Transverse colon (tissue), 4 donors: ENCODE measurements around the gene LCA5L. TPM values are rescaled to one million over a fixed set of nuclear protein-coding genes. Genes with fewer than 3 reads are reported as not detected.

ENCODE experiments used
- DNase-seq: peaks from one replicate; pipeline ENCODE4 v3.0.0-alpha.2; 2019
- H3K27ac ChIP-seq, 4 donors: fragments of 200-600 bp; sonication (generic); 2 replicates each; pipeline ENCODE4 v1.5.1; 2016 to 2018; ENCODE audit warnings: inconsistent platforms in 4 of 4
- H3K27me3 ChIP-seq: fragments of 200-600 bp; sonication (generic); 2 replicates; pipeline ENCODE4 v1.5.1; 2017; ENCODE audit warnings: inconsistent platforms
- H3K36me3 ChIP-seq, 4 donors: fragments of 200-600 bp; sonication (generic); 2 replicates each; pipeline ENCODE4 v1.5.1; 2017 to 2019; ENCODE audit warnings: inconsistent platforms in 4 of 4
- H3K4me1 ChIP-seq, 4 donors: fragments of 200-600 bp; sonication (generic); 2 replicates each; pipeline ENCODE4 v1.5.1; 2017 to 2020; ENCODE audit warnings: inconsistent platforms in 4 of 4
- H3K4me3 ChIP-seq, 4 donors: fragments of 200-600 bp; sonication (generic); 1 replicate in 1 of 4; 2 replicates in 3 of 4; pipeline versions ENCODE4 v1.5.1 to v1.6.1; 2017 to 2019; ENCODE audit warnings: inconsistent platforms in 4 of 4
- H3K9me3 ChIP-seq, 2 donors: fragments of 200-600 bp; sonication (generic); 2 replicates each; pipeline ENCODE4 v1.5.1; 2017 to 2019; ENCODE audit warnings: inconsistent platforms in 2 of 2
- EP300 ChIP-seq: sonication (generic); formaldehyde crosslinking; IDR thresholded peaks from one replicate; pipeline ENCODE4 v1.6.1; 2017; ENCODE audit warnings: antibody characterized with exemption, low read depth
- POLR2A ChIP-seq: fragments of 450-650 bp; IDR thresholded peaks from one replicate; pipeline ENCODE4 v1.6.1; 2016; ENCODE audit warnings: antibody characterized with exemption, mild to moderate bottlenecking, moderate library complexity
- POLR2AphosphoS5 ChIP-seq, 3 donors: sonication (generic); formaldehyde crosslinking; IDR thresholded peaks; one replicate each; pipeline ENCODE4 v1.6.1; 2016; ENCODE audit warnings: antibody characterized with exemption in 3 of 3
- WGBS, 2 donors: methylation state at CpG; one replicate each; pipeline ENCODE4 v1.1.5; 2018; ENCODE audit warnings: low coverage in 1 of 2; 5-methylcytosine and 5-hydroxymethylcytosine counted together
- in situ Hi-C, 4 donors: fragments of 200-750 bp; cut with MboI; loops; one replicate each; pipeline versions ENCODE4 v1.15.0 to v1.15.1; 2017; ENCODE audit warnings: low sequenced_read_pairs in 3 of 4, low pct_ligation_motif_present in 1 of 4, low pct_unique_long_range_greater_than_20kb in 1 of 4
- intact Hi-C: fragments of 100-400 bp; cut with DNase I; formaldehyde crosslinking; loops from one replicate; pipeline ENCODE4 v1.15.1; 2023; ENCODE audit warnings: low total_unique reads
- total RNA-seq, 4 donors: library from RNA; depleted of rRNA; stranded (reverse); fragments of >200 nt; gene quantifications; one replicate each; pipeline ENCODE4 v1.1.0, GENCODE V29; 2016
- TF ChIP-seq, protein P1 (sequence below), 5 experiments: fragments of 200-600 bp in 3 of 5; fragments of 450-650 bp in 2 of 5; sonication (generic) in 3 of 5; IDR thresholded peaks; 1 replicate in 2 of 5; 2 replicates in 3 of 5; pipeline ENCODE4 v1.5.1; 2016 to 2017; ENCODE audit warnings: antibody characterized with exemption in 5 of 5, inconsistent platforms in 3 of 5, mild to moderate bottlenecking in 2 of 5, moderate library complexity in 1 of 5

Gene LCA5L
- total RNA-seq, 4 donors from 2014 or later: 0.55 to 0.79 TPM; not detected in 2

DNA sequence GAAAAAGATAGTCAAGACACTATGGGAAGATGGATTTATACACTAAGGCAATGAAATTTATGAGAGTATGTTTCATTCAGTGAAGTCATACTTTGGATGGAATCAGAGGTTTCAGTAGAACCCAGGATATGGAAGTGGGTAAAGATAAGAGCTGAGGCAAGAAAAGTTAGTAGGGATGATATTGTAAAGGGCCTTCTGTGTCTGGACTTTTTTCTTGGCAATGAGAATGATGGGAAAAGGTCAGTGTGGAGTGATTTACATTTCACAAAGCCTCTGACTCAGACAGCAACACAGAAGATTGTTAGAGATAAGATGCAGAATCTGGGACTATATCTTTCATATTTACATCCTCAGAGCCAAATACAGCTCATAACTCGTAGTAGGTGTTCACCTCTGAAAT lies 38.3 kb upstream of the LCA5L start:
- Histone ChIP-seq H3K4me1 (no peaks in the 10 kb centered on the region), H3K27ac (no peak overlapping the region), H3K4me3 (no peak overlapping the region), H3K36me3 (no peaks in the 10 kb centered on the region), H3K9me3 (no peaks in the 10 kb centered on the region), H3K27me3 (no peaks in the 10 kb centered on the region)
- in situ Hi-C loops: no loop called here
- no peak for TF ChIP-seq POLR2A
- TF ChIP-seq, protein P1, sequence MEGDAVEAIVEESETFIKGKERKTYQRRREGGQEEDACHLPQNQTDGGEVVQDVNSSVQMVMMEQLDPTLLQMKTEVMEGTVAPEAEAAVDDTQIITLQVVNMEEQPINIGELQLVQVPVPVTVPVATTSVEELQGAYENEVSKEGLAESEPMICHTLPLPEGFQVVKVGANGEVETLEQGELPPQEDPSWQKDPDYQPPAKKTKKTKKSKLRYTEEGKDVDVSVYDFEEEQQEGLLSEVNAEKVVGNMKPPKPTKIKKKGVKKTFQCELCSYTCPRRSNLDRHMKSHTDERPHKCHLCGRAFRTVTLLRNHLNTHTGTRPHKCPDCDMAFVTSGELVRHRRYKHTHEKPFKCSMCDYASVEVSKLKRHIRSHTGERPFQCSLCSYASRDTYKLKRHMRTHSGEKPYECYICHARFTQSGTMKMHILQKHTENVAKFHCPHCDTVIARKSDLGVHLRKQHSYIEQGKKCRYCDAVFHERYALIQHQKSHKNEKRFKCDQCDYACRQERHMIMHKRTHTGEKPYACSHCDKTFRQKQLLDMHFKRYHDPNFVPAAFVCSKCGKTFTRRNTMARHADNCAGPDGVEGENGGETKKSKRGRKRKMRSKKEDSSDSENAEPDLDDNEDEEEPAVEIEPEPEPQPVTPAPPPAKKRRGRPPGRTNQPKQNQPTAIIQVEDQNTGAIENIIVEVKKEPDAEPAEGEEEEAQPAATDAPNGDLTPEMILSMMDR (IDR thresholded peaks at IDR 0.05): no peak
- TF ChIP-seq POLR2AphosphoS5 (IDR thresholded peaks at IDR 0.05): no peak
- TF ChIP-seq EP300: no peak
- DNase-seq: no peak
- intact Hi-C loops: no loop called here
- 60 to 74% methylated on average over 1 of the region's 1 CpG for whole genome bisulfite sequencing, 2 donors

DNA sequence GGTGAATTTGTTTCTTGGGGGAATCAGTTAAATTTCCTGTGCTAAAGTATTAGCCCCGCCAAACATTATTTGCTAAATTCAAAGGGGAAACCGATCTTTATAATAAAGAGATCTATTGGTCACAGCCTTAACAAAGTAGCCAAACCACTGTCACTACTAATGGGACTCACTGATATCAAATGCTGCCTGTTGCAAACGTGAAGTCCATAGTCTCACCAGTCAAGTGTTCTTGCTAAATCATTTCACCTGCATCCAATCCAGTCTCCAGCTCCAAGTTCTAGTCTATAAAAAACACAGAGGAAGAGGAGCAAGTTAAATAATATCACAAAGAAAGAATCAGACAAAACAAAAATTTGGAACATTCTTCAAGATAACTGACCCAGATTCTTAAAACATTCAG lies 36.3 kb upstream of the LCA5L start:
- Histone ChIP-seq H3K9me3 (no peaks in the 10 kb centered on the region), H3K4me3 (no peak overlapping the region), H3K27ac (no peak overlapping the region), H3K4me1 (no peaks in the 10 kb centered on the region), H3K27me3 (no peaks in the 10 kb centered on the region), H3K36me3 (no peaks in the 10 kb centered on the region)
- TF ChIP-seq EP300: no peak
- TF ChIP-seq, protein P1 (IDR thresholded peaks at IDR 0.05): no peak
- no peak for TF ChIP-seq POLR2A
- no peak for TF ChIP-seq POLR2AphosphoS5 (IDR thresholded peaks at IDR 0.05)
- intact Hi-C loops (no loop called here), in situ Hi-C loops (no loop called here)
- 81 to 84% methylated on average over 3 of the region's 3 CpGs for WGBS, 2 donors
- DNase-seq: no peak

DNA sequence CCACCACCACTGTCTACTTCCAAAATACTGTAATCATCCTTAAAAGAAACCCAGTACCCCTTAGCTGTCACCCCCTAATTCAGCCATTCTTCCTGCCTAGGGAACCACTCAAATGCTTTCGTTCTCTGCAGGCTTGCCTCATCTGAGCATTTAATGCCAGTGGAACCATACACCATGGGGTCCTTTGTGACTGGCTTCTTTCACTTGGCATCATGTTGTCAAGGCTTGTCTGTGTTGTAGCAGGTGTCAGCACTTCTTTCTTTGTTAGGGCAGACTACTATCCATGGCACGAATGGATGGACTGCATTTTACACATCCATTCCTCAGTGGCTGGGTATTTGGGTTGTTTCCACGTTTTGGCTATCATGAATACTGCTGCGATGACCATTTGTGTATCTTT lies 34.7 kb upstream of the LCA5L start:
- intact Hi-C loops (no loop called here), in situ Hi-C loops (no loop called here)
- no peaks in the 10 kb centered on the region for H3K27me3 ChIP-seq
- DNase-seq: no peak
- H3K9me3 ChIP-seq: no peaks in the 10 kb centered on the region
- H3K4me3 ChIP-seq: no peak overlapping the region
- H3K27ac ChIP-seq: no peak overlapping the region
- H3K4me1 ChIP-seq: no peaks in the 10 kb centered on the region
- TF ChIP-seq, protein P1 (IDR thresholded peaks at IDR 0.05): no peak
- TF ChIP-seq POLR2AphosphoS5 (IDR thresholded peaks at IDR 0.05) (no peak), POLR2A (no peak), EP300 (no peak)
- H3K36me3 ChIP-seq: no peaks in the 10 kb centered on the region
- WGBS, 2 donors: 91% methylated on average over 4 of the region's 4 CpGs; no CpG with 5 or more reads in 1 of the 2 donors

DNA sequence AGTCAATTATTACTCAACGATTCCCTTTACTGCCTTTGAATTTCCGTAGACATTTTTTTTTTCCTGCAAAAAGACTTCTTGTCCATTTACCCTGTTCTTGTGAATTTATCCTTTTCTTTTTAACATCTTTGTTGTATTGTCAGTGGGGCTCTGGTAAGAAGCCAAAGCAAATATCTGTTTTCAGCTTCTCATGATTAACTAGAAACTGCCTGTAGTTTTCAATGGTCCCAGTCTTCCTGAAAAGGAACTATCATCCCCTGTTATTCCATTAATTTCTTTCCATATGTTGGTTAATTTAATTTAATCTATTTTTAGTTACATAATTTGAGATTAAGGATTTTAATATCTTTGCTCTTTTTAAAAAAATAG lies 34.2 kb upstream of the LCA5L start:
- DNase-seq: no peak
- intact Hi-C loops (no loop called here), in situ Hi-C loops (no loop called here)
- TF ChIP-seq EP300 (no peak), POLR2AphosphoS5 (IDR thresholded peaks at IDR 0.05) (no peak), POLR2A (no peak)
- TF ChIP-seq, protein P1 (IDR thresholded peaks at IDR 0.05): no peak
- H3K27me3 ChIP-seq: no peaks in the 10 kb centered on the region
- H3K9me3 ChIP-seq: no peaks in the 10 kb centered on the region
- no peak overlapping the region for H3K27ac ChIP-seq
- H3K4me1 ChIP-seq: no peaks in the 10 kb centered on the region
- H3K4me3 ChIP-seq: no peak overlapping the region
- no peaks in the 10 kb centered on the region for H3K36me3 ChIP-seq
- WGBS, 2 donors: 38 to 46% methylated on average over 2 of the region's 2 CpGs
